H1 (cell line): ENCODE data around the gene NENF. TPM values are rescaled to one million over a fixed set of nuclear protein-coding genes. Genes with fewer than 3 reads are reported as not detected.

ENCODE experiments used
- BCL11A ChIP-seq, 2 experiments: IDR thresholded peaks; one replicate each; pipeline ENCODE4 v1.6.1; 2011; ENCODE audit warnings: low read depth in 2 of 2, low read length in 2 of 2, mild to moderate bottlenecking in 2 of 2
- CBX5 ChIP-seq: fragments of 300-800, 300-1000 bp; sonication (generic); IDR thresholded peaks from 2 replicates; pipeline ENCODE4 v1.7.1; 2016; ENCODE audit warnings: antibody characterized with exemption, low read length, low read depth
- CBX8 ChIP-seq: fragments of 300-800, 300-1000 bp; sonication (generic); IDR thresholded peaks from 2 replicates; pipeline ENCODE4 v1.7.1; 2016; ENCODE audit warnings: low read depth, low read length, borderline replicate concordance
- CEBPB ChIP-seq: IDR thresholded peaks from 2 replicates; pipeline ENCODE4 v1.6.1; 2012; ENCODE audit warnings: low read depth, low read length
- CREB1 ChIP-seq: IDR thresholded peaks from 2 replicates; pipeline ENCODE4 v1.6.1; 2012; ENCODE audit warnings: inconsistent platforms
- CTBP2 ChIP-seq: IDR thresholded peaks from 2 replicates; pipeline ENCODE4 v1.7.0; 2011; ENCODE audit warnings: borderline replicate concordance, mild to moderate bottlenecking, moderate library complexity, mixed read lengths, low read length; ENCODE audit not compliant: insufficient read depth, insufficient read length
- EGR1 ChIP-seq: IDR thresholded peaks from 2 replicates; pipeline ENCODE4 v1.6.1; 2011; ENCODE audit warnings: low read depth, low read length, borderline replicate concordance
- FOSL1 ChIP-seq: IDR thresholded peaks from 2 replicates; pipeline ENCODE4 v1.6.1; 2011; ENCODE audit warnings: mild to moderate bottlenecking, low read depth, low read length, moderate library complexity; ENCODE audit not compliant: insufficient read depth
- KDM1A ChIP-seq: fragments of 200-600, 300-600 bp; sonication (generic); IDR thresholded peaks from 2 replicates; pipeline ENCODE4 v1.7.1; 2016; ENCODE audit warnings: mild to moderate bottlenecking, low read length, borderline replicate concordance
- KDM5A ChIP-seq: fragments of 200-600 bp; IDR thresholded peaks from 2 replicates; pipeline ENCODE4 v1.7.1; 2012; ENCODE audit warnings: mild to moderate bottlenecking, low read length, inconsistent platforms, mixed read lengths
- PHF8 ChIP-seq: fragments of 200-600 bp; sonication (generic); conservative IDR thresholded peaks from 2 replicates; pipeline ENCODE4 v1.7.1; 2012; ENCODE audit warnings: low read depth, mild to moderate bottlenecking, inconsistent platforms, low read length, moderate library complexity
- POLR2AphosphoS5 ChIP-seq: IDR thresholded peaks from 2 replicates; pipeline ENCODE4 v1.6.1; 2011; ENCODE audit warnings: low read depth, low read length
- RBBP5 ChIP-seq: IDR thresholded peaks from 2 replicates; pipeline ENCODE4 v1.7.1; 2012; ENCODE audit warnings: low read depth, mild to moderate bottlenecking, inconsistent platforms, low read length, moderate library complexity, borderline replicate concordance
- RNF2 ChIP-seq: fragments of 200-900, 300-1000 bp; sonication (generic); IDR thresholded peaks from 2 replicates; pipeline ENCODE4 v1.7.1; 2016; ENCODE audit warnings: borderline replicate concordance, low read depth, mild to moderate bottlenecking, antibody characterized with exemption, low read length; ENCODE audit not compliant: poor library complexity, severe bottlenecking; ENCODE audit errors: missing control alignments
- SAP30 ChIP-seq: fragments of 300-600 bp; sonication (generic); IDR thresholded peaks from 2 replicates; pipeline ENCODE4 v1.7.1; 2012; ENCODE audit warnings: low read length, moderate library complexity, mild to moderate bottlenecking, inconsistent platforms; ENCODE audit not compliant: insufficient read depth, insufficient replicate concordance
- SIN3A ChIP-seq, 2 experiments: IDR thresholded peaks in 1 of 2; conservative IDR thresholded peaks in 1 of 2; 2 replicates each; pipeline ENCODE4 v1.6.1; 2011 to 2012; ENCODE audit warnings: low read length in 2 of 2, improper control_type of control experiment in 1 of 2, low read depth in 1 of 2, mild to moderate bottlenecking in 1 of 2
- SIX5 ChIP-seq: IDR thresholded peaks from 2 replicates; pipeline ENCODE4 v1.6.1; 2011; ENCODE audit warnings: mild to moderate bottlenecking, low read depth, low read length
- SP1 ChIP-seq: IDR thresholded peaks from 2 replicates; pipeline ENCODE4 v1.6.1; 2011; ENCODE audit warnings: low read depth, low read length
- SP4 ChIP-seq: IDR thresholded peaks from 2 replicates; pipeline ENCODE4 v1.6.1; 2012; ENCODE audit warnings: low read length, inconsistent platforms
- TEAD4 ChIP-seq: IDR thresholded peaks from 2 replicates; pipeline ENCODE4 v1.6.1; 2012; ENCODE audit warnings: low read depth, low read length, inconsistent platforms, mixed read lengths
- YY1 ChIP-seq: IDR thresholded peaks from 2 replicates; pipeline ENCODE4 v1.6.1; 2011; ENCODE audit warnings: low read depth, mild to moderate bottlenecking, low read length
- polyA plus RNA-seq, 7 experiments: library from polyadenylated mRNA; depleted of rRNA in 3 of 7; stranded (reverse) in 5 of 7; unstranded in 2 of 7; fragments of >200 nt in 5 of 7; fragments of 200-250 nt in 2 of 7; gene quantifications; 1 replicate in 5 of 7; 2 replicates in 1 of 7; 4 replicates in 1 of 7; pipeline versions ENCODE4 v1.2.1 to v1.2.3, GENCODE V29; 2011 to 2013; ENCODE audit warnings: missing spikeins in 2 of 7, mixed read lengths in 2 of 7
- total RNA-seq: library from RNA; stranded (reverse); fragmentation: NEBNext Ultra II Directional; extraction: Animal tissue kit (Norgen Biotek cat#: 25700); gene quantifications from 2 replicates; pipeline ENCODE4 v1.2.1, GENCODE V29; 2021

Gene NENF
- total and polyA plus RNA-seq, 2 of the 8 experiments (the other 6 are each of a cell fraction or from before 2014, with no cell fraction given) = 27.0 to 28.0 TPM

DNA sequence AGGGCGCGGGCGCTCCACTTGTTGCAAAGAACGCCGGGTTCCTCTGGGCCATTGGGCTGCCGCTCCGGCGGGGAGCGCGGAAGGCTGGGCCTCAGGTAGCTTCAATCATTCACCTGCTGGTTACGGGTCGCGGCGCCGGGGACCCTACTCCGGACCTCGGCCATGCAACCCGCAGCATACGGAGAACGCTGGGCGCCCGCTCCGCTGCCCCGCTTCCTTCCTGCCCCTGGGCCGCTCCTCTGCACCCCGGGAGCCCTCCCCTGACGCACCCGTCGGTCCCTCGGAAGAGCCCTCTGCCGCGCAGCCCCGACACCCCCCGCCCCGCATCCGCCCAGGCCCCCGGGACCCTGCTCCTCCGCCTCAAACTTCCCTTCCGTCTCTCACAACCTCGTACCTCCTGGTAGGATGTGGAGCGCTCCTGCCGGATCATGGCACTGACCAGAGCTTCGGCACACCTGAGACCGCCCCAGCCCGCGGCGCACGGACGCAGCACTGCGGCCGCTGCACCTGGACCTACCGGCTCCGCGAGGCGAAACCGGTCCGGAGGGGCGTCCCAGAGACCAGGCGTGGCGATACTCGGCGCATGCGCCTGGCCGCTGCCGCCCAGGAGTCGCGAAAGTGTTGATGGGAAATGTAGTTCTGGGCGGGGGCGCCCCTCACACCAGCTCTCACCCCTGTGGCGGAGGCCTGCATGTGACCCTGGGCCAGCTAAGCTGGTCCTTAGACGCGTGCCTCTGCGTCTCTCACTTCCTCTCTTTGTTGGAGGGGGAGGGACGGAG, 18.2 kb upstream of the NENF start, which contains the start of gene PACC1 (continued):
- TF ChIP-seq TEAD4 (no peak), CBX8 (no peak), FOSL1 (no peak), SAP30 (no peak), CTBP2 (no peak), POLR2AphosphoS5 (peak; percentile 83), CBX5 (no peak), RNF2 (no peak), CREB1 (peak; percentile 20; the same call in 1 of the 2 replicates), PHF8 (peak; percentile 65), RBBP5 (peak; percentile 86), SIX5 (peak; percentile 55), KDM1A (no peak), KDM5A (no peak), BCL11A (IDR thresholded peaks at IDR 0.05; ENCODE audit: low read depth in 2 of 2, low read length in 2 of 2) (no peak), SIN3A (conservative IDR thresholded peaks at IDR 0.05 in 1 of 2, IDR thresholded peaks at IDR 0.05 in 1 of 2; ENCODE audit: low read depth in 1 of 2, low read length in 2 of 2) (peak; percentile 42 to 76; a peak in 2 of 4 replicates), YY1 (no peak; the same call in 1 of the 2 replicates), SP1 (no peak), SP4 (no peak), EGR1 (no peak), CEBPB (no peak)
